Stimulated activated CD4-positive, alpha-beta T cell treated with anti-CD3 and anti-CD28 coated beads, TNF-alpha, amount 100 ng/mL, for 4 hours (primary cell): ENCODE results near the gene STK11IP.

ENCODE experiments used
- DNase-seq, 3 experiments: peaks; one replicate each; pipeline ENCODE4 v3.0.0-alpha.2; 2020; ENCODE audit warnings: low read depth in 3 of 3

The STK11IP gene

GRCh38 chr2:219578811-219579613 is 18.6 kb upstream of the STK11IP start:
- DNase-seq = no peak

DNA sequence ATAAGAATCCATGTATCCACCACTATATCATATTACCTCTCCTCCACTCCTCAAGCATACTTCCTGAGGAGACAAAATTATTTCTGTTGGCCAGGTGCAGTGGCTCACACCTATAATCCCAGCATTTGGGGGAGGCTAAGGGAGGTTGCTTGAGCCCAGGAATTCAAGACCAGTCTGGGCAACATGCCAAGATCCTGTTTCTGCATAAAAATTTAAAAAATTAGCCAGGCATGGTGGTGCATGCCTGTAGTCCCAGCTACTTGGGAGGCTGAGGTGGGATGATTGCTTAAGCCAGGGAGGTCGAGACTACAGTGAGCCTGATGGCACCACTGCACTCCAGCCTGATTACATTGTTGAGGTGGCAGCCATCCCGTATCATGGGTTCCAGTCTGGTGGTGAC is 16.3 kb upstream of the STK11IP start:
- DNase-seq = no peak

DNA sequence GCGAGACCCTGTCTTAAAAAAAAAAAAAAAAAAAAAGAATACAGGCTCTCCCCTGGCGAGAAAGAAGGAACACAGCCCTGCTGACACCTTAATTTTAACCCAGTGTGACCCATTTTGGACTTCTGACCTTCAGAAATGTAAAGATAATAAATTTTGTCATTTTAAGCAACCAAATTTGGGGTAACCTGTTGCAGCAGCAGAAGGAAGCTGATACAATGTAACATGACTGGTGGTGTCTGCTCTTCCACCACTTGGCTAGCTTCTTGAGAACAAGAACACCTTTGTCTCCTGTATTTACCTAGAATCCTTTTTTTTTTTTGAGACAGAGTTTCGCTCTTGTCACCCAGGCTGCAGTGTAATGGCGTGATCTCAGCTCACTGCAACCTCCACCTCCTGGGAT is 6.6 kb upstream of the STK11IP start:
- DNase-seq = no peak

- DNase-seq = no peak
Observed at GRCh38 chr2:219592736-219593135, 4.9 kb upstream of the STK11IP start.

DNA sequence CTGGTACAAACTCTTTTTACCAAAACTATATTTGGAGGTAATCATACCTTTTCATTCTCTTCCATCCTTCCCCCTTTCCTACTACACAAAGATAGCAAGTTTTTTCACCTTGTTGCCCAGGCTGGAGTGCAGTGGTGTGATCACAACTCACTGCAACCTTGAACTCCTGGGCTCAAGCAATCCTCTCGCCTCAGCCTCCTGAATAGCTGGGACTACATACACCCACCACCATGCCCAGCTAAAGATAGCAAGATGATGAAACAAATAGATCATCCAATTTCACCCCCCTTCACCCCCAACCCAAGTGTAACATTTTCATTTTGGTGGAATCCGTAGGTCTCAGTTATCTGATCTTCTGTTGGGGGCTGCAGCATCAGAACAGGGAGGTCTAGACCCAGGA is 4.5 kb upstream of the STK11IP start:
- DNase-seq = no peak

DNA sequence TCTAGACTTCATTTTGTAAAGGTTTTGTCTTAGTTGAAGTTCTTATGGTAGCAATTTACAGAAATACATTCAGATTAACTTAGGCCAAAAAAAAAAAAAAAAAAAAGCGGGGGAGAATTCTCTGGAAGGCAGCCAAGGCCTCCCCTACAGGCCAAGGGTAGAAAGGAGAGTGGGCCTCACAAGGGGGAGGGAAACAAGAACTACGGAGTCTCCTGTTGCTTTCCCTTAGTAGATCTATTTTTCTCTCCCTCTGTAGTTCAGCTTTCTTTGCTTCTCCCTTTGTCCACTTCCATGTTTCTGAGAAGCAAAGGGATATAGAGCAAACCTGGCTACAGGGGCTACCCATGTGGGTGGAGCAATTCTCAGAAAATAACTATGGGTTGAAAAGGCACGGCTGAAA is 2.4 kb upstream of the STK11IP start:
- DNase-seq = no peak

- DNase-seq = no peak
Observed at GRCh38 chr2:219596954-219597551, 604 bp upstream of the STK11IP start.

GRCh38 chr2:219598308-219599078 is 836 bp downstream of the STK11IP start:
- DNase-seq = no peak

- DNase-seq = no peak
Observed at GRCh38 chr2:219603771-219604170, 6.1 kb downstream of the STK11IP start.

DNA sequence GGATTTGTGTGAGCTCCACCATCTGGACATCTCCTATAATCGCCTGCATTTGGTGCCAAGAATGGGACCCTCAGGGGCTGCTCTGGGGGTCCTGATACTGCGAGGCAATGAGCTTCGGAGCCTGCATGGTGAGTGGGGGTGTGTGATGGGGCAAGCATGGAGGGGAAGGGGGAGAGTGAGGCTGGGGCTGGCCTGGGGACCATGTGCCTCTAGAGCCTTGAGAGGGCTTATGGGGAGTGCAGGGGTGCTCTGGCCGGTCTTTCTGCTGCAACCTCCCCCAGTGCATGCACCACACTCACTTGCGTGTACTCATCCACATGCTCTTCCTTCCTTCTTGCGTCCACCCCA is 7.9 kb downstream of the STK11IP start:
- no peak for DNase-seq

DNA sequence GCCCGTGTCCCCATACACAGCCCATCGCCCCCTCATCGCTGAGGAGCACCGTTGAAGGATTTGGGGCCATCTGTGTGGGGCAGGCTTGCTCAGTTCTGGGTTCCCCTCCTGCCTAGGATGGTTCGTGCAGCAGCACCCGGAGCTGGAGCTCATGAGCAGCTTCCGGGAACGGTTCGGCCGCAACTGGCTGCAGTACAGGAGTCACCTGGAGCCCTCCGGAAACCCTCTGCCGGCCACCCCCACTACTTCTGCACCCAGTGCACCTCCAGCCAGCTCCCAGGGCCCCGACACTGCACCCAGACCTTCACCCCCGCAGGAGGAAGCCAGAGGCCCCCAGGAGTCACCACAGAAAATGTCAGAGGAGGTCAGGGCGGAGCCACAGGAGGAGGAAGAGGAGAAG is 10.3 kb downstream of the STK11IP start:
- no peak for DNase-seq

- DNase-seq = no peak
Observed at GRCh38 chr2:219608399-219608964, 10.8 kb downstream of the STK11IP start.

GRCh38 chr2:219609149-219609750 is 11.6 kb downstream of the STK11IP start:
- no peak for DNase-seq

- DNase-seq = no peak
Observed at GRCh38 chr2:219611306-219611705, 13.6 kb downstream of the STK11IP start.

- no peak for DNase-seq
Observed at GRCh38 chr2:219611866-219612576, 14.4 kb downstream of the STK11IP start.

DNA sequence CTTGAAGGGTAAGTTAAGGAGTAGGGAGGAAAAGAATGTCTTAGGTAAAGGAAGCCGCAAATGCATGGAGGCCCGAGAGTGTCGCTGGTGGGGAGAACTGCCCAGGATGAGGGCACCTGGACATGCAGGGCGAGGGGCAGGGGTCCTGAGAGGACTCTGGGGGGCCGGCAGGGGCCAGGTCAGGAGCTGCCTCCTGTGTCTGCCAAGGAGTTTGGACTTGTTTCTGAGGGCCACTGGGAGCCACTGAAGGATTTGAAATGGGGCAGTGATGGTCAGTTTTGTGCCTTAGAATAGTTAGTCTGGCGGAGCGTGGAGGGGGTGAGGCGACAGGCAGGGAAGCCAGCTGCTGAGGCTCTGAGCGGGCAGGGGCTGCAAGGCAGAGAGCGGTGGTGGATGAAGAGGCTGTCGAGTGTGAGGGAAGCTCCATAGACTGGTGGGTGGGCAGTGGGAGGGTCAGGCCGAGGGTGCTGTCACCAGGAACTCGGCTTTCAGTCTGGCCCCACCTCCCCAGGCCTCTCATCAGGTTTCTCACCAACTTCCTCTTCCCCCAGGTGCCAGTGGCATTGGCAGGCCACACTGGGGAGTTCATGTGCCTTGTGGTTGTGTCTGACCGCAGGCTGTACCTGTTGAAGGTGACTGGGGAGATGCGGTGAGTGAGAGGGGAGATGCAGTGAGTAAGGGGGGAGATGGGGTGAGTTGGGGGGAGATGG is 15.1 kb downstream of the STK11IP start:
- no peak for DNase-seq

- no peak for DNase-seq
Observed at GRCh38 chr2:219613461-219614070, 15.9 kb downstream of the STK11IP start.

- DNase-seq = no peak
Observed at GRCh38 chr2:219614076-219614860, 16.6 kb downstream of the STK11IP start.

GRCh38 chr2:219615036-219615435 is 17.4 kb downstream of the STK11IP start:
- no peak for DNase-seq

DNA sequence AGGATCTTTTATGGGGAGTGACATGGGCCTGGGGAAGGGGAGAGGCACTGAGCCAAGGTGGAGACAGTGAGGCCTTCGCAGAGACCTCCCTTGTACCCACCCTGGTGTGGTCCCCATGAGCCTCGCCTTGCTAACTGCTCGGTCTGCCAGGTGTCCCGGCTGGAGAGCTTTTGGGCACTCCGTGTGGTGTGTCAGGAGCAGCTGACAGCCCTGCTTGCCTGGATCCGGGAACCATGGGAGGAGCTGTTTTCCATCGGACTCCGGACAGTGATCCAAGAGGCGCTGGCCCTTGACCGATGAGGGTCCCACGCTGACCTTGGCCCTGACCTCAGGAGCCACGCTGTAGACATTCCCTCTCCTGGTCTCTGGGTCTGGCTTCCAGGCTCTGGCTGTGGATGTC is 18.2 kb downstream of the STK11IP start:
- no peak for DNase-seq
